Keratinocyte (primary cell): ENCODE measurements around the gene ITSN1. TPM values are rescaled to one million over a fixed set of nuclear protein-coding genes. Genes with fewer than 3 reads are reported as not detected.

ENCODE experiments used
- DNase-seq: peaks from one replicate; pipeline ENCODE4 v3.0.0-alpha.2; 2011; ENCODE audit warnings: low read depth, missing footprints, low spot score
- FAIRE-seq: peaks from 2 replicates; lab custom pipeline; 2011; peaks lifted over from hg19 to GRCh38; lab: Jason Lieb, UNC
- H2AFZ ChIP-seq: 2 replicates; pipeline ENCODE4 v1.6.0; 2012; ENCODE audit warnings: low read length, control low read depth, inconsistent platforms; ENCODE audit not compliant: control insufficient read depth
- H3K27ac ChIP-seq: 2 replicates; pipeline ENCODE4 v1.5.1; 2011; ENCODE audit warnings: low read length; ENCODE audit not compliant: control insufficient read depth, insufficient read depth
- H3K27me3 ChIP-seq: 3 replicates; pipeline ENCODE4 v1.6.0; 2011; ENCODE audit warnings: low read length; ENCODE audit not compliant: control insufficient read depth, insufficient read depth; ENCODE audit errors: extremely low read depth
- H3K36me3 ChIP-seq, 2 experiments: 2 replicates in 1 of 2; 3 replicates in 1 of 2; pipeline ENCODE4 v1.5.1; 2011; ENCODE audit warnings: low read length in 2 of 2, mild to moderate bottlenecking in 1 of 2; ENCODE audit not compliant: control insufficient read depth in 2 of 2, insufficient read depth in 2 of 2; ENCODE audit errors: extremely low read depth in 1 of 2
- H3K4me1 ChIP-seq: 3 replicates; pipeline ENCODE4 v1.5.1; 2011; ENCODE audit warnings: low read length; ENCODE audit not compliant: control insufficient read depth, insufficient read depth; ENCODE audit errors: extremely low read depth
- H3K4me2 ChIP-seq: 3 replicates; pipeline ENCODE4 v1.6.0; 2011; ENCODE audit warnings: low read depth, low read length; ENCODE audit not compliant: control insufficient read depth, insufficient read depth; ENCODE audit errors: extremely low read depth
- H3K4me3 ChIP-seq, 3 experiments: fragments of 200-600 bp in 1 of 3; sonication (generic) in 1 of 3; 2 replicates in 2 of 3; 3 replicates in 1 of 3; pipeline ENCODE4 v1.5.1; 2011 to 2016; ENCODE audit warnings: low read length in 3 of 3, mild to moderate bottlenecking in 3 of 3, control low read depth in 2 of 3, inconsistent platforms in 1 of 3, low read depth in 1 of 3, mixed read lengths in 1 of 3, mixed run types in 1 of 3, moderate library complexity in 1 of 3; ENCODE audit not compliant: control insufficient read depth in 2 of 3, insufficient read depth in 2 of 3; ENCODE audit errors: extremely low read depth in 1 of 3
- H3K79me2 ChIP-seq: 2 replicates; pipeline ENCODE4 v1.6.0; 2012; ENCODE audit warnings: low read length; ENCODE audit not compliant: control insufficient read depth, insufficient read depth
- H3K9ac ChIP-seq: 3 replicates; pipeline ENCODE4 v1.6.0; 2011; ENCODE audit warnings: low read length; ENCODE audit not compliant: control insufficient read depth, insufficient read depth; ENCODE audit errors: extremely low read depth
- H3K9me1 ChIP-seq: 3 replicates; pipeline ENCODE4 v1.6.0; 2011; ENCODE audit warnings: low read length; ENCODE audit not compliant: control insufficient read depth, insufficient read depth; ENCODE audit errors: extremely low read depth
- H3K9me3 ChIP-seq: 2 replicates; pipeline ENCODE4 v1.5.1; 2012; ENCODE audit warnings: low read depth, low read length; ENCODE audit not compliant: control insufficient read depth
- H4K20me1 ChIP-seq: 3 replicates; pipeline ENCODE4 v1.6.0; 2011; ENCODE audit warnings: low read length; ENCODE audit not compliant: control insufficient read depth, insufficient read depth; ENCODE audit errors: extremely low read depth
- EZH2 ChIP-seq: IDR thresholded peaks from one replicate; pipeline ENCODE4 v1.6.1; 2012; ENCODE audit warnings: inconsistent platforms, mild to moderate bottlenecking, low read length, moderate library complexity
- dilution Hi-C: fragments of 300-500 bp; cut with MboI; formaldehyde crosslinking; loops from one replicate; pipeline ENCODE4 v1.7.0; 2020; ENCODE audit warnings: low sequenced_read_pairs; ENCODE audit not compliant: extremely low pct_ligation_motif_present
- polyA plus RNA-seq, 5 experiments: library from polyadenylated mRNA; depleted of rRNA in 3 of 5; stranded (reverse) in 3 of 5; stranded (forward) in 1 of 5; unstranded in 1 of 5; fragments of >200 nt; gene quantifications; 1 replicate in 1 of 5; 2 replicates in 3 of 5; 3 replicates in 1 of 5; pipeline versions ENCODE4 v1.2.1 to v1.2.3, GENCODE V29; 2011 to 2012; ENCODE audit warnings: missing spikeins in 2 of 5, low read depth in 1 of 5, low replicate concordance in 1 of 5
- TF ChIP-seq, protein P1 (sequence below), 3 experiments: IDR thresholded peaks in 1 of 3; conservative IDR thresholded peaks in 1 of 3; optimal IDR thresholded peaks in 1 of 3; 2 replicates in 2 of 3; 3 replicates in 1 of 3; pipeline versions ENCODE3 to v1.5.1; 2011; ENCODE audit warnings: low read length in 3 of 3, mild to moderate bottlenecking in 3 of 3, moderate library complexity in 2 of 3, control low read depth in 1 of 3, inconsistent platforms in 1 of 3; ENCODE audit not compliant: insufficient read depth in 2 of 3; ENCODE audit errors: extremely low read depth in 1 of 3

ITSN1 gene
- polyA plus RNA-seq, 1 donor (not counting 4 experiments of a cell fraction or from before 2014, with no cell fraction given), result 34.3 TPM

GRCh38 chr21:33825915-33826314 lies 183.6 kb downstream of the ITSN1 start:
- no peak overlapping the region for H3K27ac ChIP-seq
- dilution Hi-C loops, result no loop called here

DNA sequence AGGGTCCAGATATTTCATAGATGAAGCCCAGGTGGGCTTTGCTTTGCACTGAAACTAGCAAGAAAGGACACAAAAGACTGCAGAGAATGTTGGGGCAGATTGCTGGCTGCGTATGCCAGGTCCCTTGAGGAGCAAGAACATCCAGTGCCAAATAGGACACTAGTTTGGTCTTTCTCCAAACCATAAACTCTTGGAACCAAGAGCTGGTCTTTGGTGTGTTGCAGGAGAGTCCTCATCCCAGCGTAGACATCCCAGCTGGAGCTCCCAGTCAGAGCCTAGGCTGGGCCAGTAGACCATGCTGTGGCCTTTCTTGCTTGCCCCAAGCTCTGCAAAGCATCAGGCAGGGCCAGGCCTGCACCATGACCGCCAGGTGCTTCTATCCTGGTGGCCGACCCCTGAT lies 185.8 kb downstream of the ITSN1 start:
- Histone ChIP-seq H3K79me2 (no peaks in the 10 kb centered on the region), H3K9me3 (no peaks in the 10 kb centered on the region), H3K4me3 (no peak overlapping the region), H4K20me1 (no peaks in the 10 kb centered on the region), H3K9ac (no peak overlapping the region), H3K4me2 (no peak overlapping the region), H3K36me3 (peaks cover 13 to 29% of the 10 kb centered on the region in 2 experiments), H3K27ac (no peak overlapping the region), H2AFZ (no peak overlapping the region), H3K9me1 (no peaks in the 10 kb centered on the region), H3K27me3 (no peaks in the 10 kb centered on the region), H3K4me1 (no peaks in the 10 kb centered on the region)
- TF ChIP-seq, protein P1, sequence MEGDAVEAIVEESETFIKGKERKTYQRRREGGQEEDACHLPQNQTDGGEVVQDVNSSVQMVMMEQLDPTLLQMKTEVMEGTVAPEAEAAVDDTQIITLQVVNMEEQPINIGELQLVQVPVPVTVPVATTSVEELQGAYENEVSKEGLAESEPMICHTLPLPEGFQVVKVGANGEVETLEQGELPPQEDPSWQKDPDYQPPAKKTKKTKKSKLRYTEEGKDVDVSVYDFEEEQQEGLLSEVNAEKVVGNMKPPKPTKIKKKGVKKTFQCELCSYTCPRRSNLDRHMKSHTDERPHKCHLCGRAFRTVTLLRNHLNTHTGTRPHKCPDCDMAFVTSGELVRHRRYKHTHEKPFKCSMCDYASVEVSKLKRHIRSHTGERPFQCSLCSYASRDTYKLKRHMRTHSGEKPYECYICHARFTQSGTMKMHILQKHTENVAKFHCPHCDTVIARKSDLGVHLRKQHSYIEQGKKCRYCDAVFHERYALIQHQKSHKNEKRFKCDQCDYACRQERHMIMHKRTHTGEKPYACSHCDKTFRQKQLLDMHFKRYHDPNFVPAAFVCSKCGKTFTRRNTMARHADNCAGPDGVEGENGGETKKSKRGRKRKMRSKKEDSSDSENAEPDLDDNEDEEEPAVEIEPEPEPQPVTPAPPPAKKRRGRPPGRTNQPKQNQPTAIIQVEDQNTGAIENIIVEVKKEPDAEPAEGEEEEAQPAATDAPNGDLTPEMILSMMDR (optimal IDR thresholded peaks at IDR 0.05 in 1 of 3, IDR thresholded peaks at IDR 0.05 in 1 of 3, conservative IDR thresholded peaks at IDR 0.05 in 1 of 3; ENCODE audit: extremely low read depth in 1 of 3, insufficient read depth in 2 of 3, low read length in 3 of 3), result no peak
- no peak for TF ChIP-seq EZH2
- dilution Hi-C loops, result no loop called here
- FAIRE-seq, result no peak
- no peak for DNase-seq

More at GRCh38 chr21:33825915-33826314, 183.6 kb downstream of the ITSN1 start:
- H3K27me3 ChIP-seq, result no peaks in the 10 kb centered on the region
- FAIRE-seq, result no peak
- no peak for DNase-seq
- H3K4me2 ChIP-seq, result no peak overlapping the region
- H3K9ac ChIP-seq, result no peak overlapping the region
- H3K9me1 ChIP-seq, result no peaks in the 10 kb centered on the region
- no peak for TF ChIP-seq EZH2
- TF ChIP-seq, protein P1 (optimal IDR thresholded peaks at IDR 0.05 in 1 of 3, IDR thresholded peaks at IDR 0.05 in 1 of 3, conservative IDR thresholded peaks at IDR 0.05 in 1 of 3; ENCODE audit: extremely low read depth in 1 of 3, insufficient read depth in 2 of 3, low read length in 3 of 3), result no peak
- H4K20me1 ChIP-seq, result no peaks in the 10 kb centered on the region
- no peak overlapping the region for H3K4me3 ChIP-seq
- H3K36me3 ChIP-seq, result peaks cover 11 to 19% of the 10 kb centered on the region in 2 experiments
- H3K9me3 ChIP-seq, result no peaks in the 10 kb centered on the region
- no peak overlapping the region for H2AFZ ChIP-seq
- H3K79me2 ChIP-seq, result no peaks in the 10 kb centered on the region
- H3K4me1 ChIP-seq, result no peaks in the 10 kb centered on the region
